ENCODE data around the gene MYL9. TPM values are rescaled to one million over a fixed set of nuclear protein-coding genes. Genes with fewer than 3 reads are reported as not detected.

The MYL9 gene
- total and polyA plus RNA-seq, 4 donors: 0.98 to 27.0 (median 7.6) TPM

- no peak for DNase-seq (ENCODE audit: low spot score)
- H3K4me3 ChIP-seq (ENCODE audit: low read depth in 1 of 3, low read length in 3 of 3): no peak overlapping the region
- WGBS: 71% methylated on average over 8 of the region's 8 CpGs
- no peak overlapping the region for H3K9ac ChIP-seq (ENCODE audit: low read depth in 1 of 2, low read length in 2 of 2)
- H3K27me3 ChIP-seq (ENCODE audit: control insufficient read depth in 4 of 4, insufficient read depth in 4 of 4, low read length in 3 of 4): no peaks in the 10 kb centered on the region
- peaks cover 0 to 2% (median under 1%) of the 10 kb centered on the region in 4 donors for H3K36me3 ChIP-seq (ENCODE audit: control insufficient read depth in 4 of 4, insufficient read depth in 3 of 4, low read depth in 1 of 4, low read length in 3 of 4)
- TF ChIP-seq EGR1 (IDR thresholded peaks at IDR 0.05; ENCODE audit: low read depth in 2 of 2): no peak
- no peaks in the 10 kb centered on the region for H3K9me3 ChIP-seq (ENCODE audit: control insufficient read depth in 4 of 4, low read length in 3 of 4)
- H3K27ac ChIP-seq (ENCODE audit: low read depth in 1 of 2, low read length in 2 of 2): peak overlapping the region in 1 of 2 donors; percentile 38
- peaks cover 2 to 17% (median 6%) of the 10 kb centered on the region in 4 donors for H3K4me1 ChIP-seq (ENCODE audit: control insufficient read depth in 4 of 4, insufficient read depth in 4 of 4, low read length in 3 of 4)
Observed at GRCh38 chr20:36491901-36492617, 49.3 kb upstream of the MYL9 start.

DNA sequence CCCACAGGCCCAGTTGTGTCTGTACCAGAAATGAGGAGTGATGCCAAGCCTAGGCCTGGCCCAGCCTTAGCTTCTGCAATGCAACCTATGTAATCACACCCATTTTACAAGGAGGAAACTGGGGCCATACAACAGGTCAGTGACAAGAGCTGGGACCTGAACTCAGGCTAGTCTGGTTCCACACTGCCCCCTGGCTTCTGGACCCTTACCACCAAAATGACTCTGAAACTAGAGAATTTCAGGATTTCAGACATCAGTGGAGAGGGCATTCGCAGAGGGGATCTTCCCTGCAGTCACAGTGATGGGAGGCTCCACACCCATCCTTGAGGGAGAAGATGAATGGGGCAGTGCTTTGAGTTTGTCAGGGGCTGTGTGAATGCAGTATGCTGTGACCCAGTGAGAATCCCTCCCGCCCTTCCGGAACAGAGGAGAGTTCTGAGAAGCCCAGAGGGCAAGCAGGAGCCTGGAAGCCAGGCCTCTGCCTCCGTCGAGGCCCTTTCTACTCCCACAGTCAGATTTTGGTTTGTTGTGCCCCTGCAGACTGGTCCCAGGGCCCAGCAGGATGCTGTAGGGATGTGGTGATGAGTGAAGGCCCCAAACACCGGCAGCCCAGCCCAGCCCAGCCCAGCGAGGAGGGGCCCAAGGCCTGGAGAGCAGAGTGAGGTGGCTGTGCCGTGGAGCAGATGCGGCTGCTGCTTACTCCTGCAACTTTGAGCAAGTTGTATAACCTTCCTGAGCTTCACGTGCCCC, 48.1 kb upstream of the MYL9 start:
- H3K9me3 ChIP-seq (ENCODE audit: control insufficient read depth in 4 of 4, low read length in 3 of 4): no peaks in the 10 kb centered on the region
- no peak for DNase-seq (ENCODE audit: low spot score)
- peaks cover 0 to 4% (median under 1%) of the 10 kb centered on the region in 4 donors for H3K36me3 ChIP-seq (ENCODE audit: control insufficient read depth in 4 of 4, insufficient read depth in 3 of 4, low read depth in 1 of 4, low read length in 3 of 4)
- H3K4me1 ChIP-seq (ENCODE audit: control insufficient read depth in 4 of 4, insufficient read depth in 4 of 4, low read length in 3 of 4): peaks cover 4 to 29% (median 15%) of the 10 kb centered on the region in 4 donors
- H3K4me3 ChIP-seq (ENCODE audit: low read depth in 1 of 3, low read length in 3 of 3): no peak overlapping the region
- WGBS: 87% methylated on average over 10 of the region's 10 CpGs
- H3K9ac ChIP-seq (ENCODE audit: low read depth in 1 of 2, low read length in 2 of 2): no peak overlapping the region
- H3K27me3 ChIP-seq (ENCODE audit: control insufficient read depth in 4 of 4, insufficient read depth in 4 of 4, low read length in 3 of 4): no peaks in the 10 kb centered on the region
- no peak overlapping the region for H3K27ac ChIP-seq (ENCODE audit: low read depth in 1 of 2, low read length in 2 of 2)
- TF ChIP-seq REST (IDR thresholded peaks at IDR 0.05) (no peak), RXRA (IDR thresholded peaks at IDR 0.05) (no peak), MAX (IDR thresholded peaks at IDR 0.05) (no peak), FOXA2 (IDR thresholded peaks at IDR 0.05) (no peak), NR2F2 (IDR thresholded peaks at IDR 0.05) (no peak), EGR1 (IDR thresholded peaks at IDR 0.05; ENCODE audit: low read depth in 2 of 2) (no peak), RAD21 (IDR thresholded peaks at IDR 0.05) (peak; percentile 59 to 71), JUND (IDR thresholded peaks at IDR 0.05) (no peak), GABPA (IDR thresholded peaks at IDR 0.05 in 1 of 2, conservative IDR thresholded peaks at IDR 0.05 in 1 of 2) (no peak)
- TF ChIP-seq, protein P1, sequence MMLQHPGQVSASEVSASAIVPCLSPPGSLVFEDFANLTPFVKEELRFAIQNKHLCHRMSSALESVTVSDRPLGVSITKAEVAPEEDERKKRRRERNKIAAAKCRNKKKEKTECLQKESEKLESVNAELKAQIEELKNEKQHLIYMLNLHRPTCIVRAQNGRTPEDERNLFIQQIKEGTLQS (IDR thresholded peaks at IDR 0.05): no peak
- TF ChIP-seq, protein P2, sequence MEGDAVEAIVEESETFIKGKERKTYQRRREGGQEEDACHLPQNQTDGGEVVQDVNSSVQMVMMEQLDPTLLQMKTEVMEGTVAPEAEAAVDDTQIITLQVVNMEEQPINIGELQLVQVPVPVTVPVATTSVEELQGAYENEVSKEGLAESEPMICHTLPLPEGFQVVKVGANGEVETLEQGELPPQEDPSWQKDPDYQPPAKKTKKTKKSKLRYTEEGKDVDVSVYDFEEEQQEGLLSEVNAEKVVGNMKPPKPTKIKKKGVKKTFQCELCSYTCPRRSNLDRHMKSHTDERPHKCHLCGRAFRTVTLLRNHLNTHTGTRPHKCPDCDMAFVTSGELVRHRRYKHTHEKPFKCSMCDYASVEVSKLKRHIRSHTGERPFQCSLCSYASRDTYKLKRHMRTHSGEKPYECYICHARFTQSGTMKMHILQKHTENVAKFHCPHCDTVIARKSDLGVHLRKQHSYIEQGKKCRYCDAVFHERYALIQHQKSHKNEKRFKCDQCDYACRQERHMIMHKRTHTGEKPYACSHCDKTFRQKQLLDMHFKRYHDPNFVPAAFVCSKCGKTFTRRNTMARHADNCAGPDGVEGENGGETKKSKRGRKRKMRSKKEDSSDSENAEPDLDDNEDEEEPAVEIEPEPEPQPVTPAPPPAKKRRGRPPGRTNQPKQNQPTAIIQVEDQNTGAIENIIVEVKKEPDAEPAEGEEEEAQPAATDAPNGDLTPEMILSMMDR (IDR thresholded peaks at IDR 0.05; ENCODE audit: low read depth, low read length, missing input control): peak; percentile 21

All from liver (tissue), 9 donors.